HL-60/S4 (cell line): ENCODE measurements around the gene SRPK2.
"Not testable (repeated sequence)": the region's sequence is repeated elsewhere in the genome, so short reads cannot be mapped to it uniquely, and the experiment has no call there.

Source experiments
- in situ Hi-C: fragments of 300-500 bp; cut with MboI; formaldehyde crosslinking; loops from 2 replicates; pipeline ENCODE4 v1.14.3; 2022; ENCODE audit warnings: low sequenced_read_pairs

SRPK2 gene

DNA sequence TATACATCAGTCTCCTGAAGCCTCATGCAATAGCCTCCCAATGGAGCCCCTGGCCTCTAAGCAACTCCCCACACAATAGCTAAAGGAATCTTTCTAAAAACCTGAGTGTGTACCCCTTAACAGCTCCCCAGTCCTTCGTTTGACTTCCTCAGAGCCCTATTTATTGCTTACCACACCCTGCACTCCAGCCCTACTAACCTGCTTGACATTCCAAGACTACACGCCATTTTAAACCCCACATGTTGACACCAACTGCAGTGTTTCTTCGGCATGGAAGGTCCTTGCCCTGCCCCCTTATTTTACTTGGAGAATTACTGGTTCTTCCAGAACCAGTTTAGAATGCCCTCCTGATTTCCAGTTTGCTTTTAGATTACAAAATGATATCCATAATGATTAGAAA lies 10.8 kb downstream of the SRPK2 start:
- in situ Hi-C loops: no loop called here

- in situ Hi-C loops: no loop called here
Measured at GRCh38 chr7:105376908-105377533, 11.7 kb downstream of the SRPK2 start.

- in situ Hi-C loops: no loop called here
Measured at GRCh38 chr7:105369944-105370343, 18.8 kb downstream of the SRPK2 start.

GRCh38 chr7:105367458-105367857 lies 21.3 kb downstream of the SRPK2 start:
- in situ Hi-C loops: no loop called here

DNA sequence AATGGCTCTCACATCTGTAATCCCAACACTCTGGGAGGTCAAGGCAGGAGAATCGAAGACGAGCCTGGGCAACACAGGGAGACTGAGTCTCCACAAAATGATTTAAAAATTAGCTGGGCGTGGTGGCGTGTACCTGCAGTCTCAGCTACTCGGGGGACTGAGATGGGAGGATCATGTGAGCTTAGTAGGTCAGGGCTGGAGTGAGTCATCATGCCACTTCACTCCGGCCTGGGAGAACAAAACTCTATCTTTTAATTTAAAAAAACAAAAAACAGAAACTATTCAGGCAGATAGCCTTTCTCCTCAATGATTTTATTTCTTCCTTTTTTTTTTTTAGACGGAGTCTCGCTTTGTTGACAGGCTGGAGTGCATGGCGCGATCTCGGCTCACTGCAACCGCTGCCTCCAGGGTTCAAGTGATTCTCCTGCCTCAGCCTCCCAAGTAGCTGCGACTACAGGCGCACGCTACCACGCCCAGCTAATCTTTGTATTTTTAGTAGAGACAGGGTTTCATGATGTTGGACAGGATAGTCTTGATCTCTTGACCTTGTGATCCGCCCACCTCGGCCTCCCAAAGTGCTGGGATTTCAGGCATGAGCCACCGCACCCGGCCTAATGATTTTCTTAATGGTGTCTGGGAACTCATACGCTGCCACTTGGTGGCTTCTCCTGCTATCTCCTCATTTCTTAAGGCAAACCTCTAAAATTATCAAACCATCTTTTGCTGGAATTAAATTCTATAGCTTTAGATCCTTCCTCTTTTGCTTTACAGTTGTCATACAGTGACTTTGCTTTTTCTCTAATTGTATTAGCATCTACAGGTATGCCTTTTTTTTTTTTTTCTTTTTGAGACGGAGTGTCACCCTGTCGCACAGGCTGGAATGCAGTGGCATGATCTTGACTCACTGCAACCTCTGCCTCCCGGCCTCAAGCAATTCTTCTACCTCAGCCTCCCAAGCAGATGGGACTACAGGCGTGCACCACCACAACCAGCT lies 22.9 kb downstream of the SRPK2 start:
- in situ Hi-C loops: no loop called here

- in situ Hi-C loops: no loop called here
Measured at GRCh38 chr7:105364684-105365083, 24.0 kb downstream of the SRPK2 start.

DNA sequence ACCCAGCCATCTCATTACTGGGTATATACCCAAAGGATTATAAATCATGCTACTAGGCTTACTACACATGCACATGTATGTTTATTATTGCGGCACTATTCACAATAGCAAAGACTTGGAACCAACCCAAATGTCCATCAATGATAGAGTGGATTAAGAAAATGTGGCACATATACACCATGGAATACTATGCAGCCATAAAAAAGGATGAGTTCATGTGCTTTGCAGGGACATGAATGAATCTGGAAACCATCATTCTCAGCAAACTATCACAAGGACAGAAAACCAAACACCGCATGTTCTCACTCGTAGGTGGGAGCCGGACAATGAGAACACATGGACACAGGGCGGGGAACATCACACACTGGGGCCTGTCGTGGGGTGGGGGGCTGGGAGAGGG lies 25.1 kb downstream of the SRPK2 start:
- in situ Hi-C loops: not testable (repeated sequence)

DNA sequence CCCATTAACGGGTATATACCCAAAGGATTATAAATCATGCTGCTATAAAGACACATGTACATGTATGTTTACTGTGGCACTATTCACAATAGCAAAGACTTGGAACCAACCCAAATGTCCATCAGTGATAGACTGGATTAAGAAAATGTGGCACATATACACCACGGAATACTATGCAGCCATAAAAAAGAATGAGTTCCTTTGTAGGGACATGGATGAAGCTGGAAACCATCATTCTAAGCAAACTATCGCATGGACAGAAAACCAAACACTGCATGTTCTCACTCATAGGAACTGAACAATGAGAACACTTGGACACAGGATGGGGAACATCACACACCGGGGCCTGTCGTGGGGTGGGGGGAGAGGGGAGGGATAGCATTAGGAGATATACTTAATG lies 26.0 kb downstream of the SRPK2 start:
- in situ Hi-C loops: not testable (repeated sequence)

DNA sequence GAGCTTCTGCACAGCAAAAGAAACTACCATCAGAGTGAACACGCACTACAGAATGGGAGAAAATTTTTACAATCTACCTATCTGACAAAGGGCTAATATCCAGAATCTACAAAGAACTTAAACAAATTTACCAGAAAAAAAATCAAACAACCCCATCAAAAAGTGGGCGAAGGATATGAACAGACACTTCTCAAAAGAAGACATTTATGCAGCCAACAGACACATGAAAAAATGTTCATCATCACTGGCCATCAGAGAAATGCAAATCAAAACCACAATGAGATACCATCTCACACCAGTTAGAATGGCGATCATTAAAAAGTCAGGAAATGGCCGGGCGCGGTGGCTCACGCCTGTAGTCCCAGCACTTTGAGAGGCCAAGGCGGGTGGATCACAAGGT lies 26.7 kb downstream of the SRPK2 start:
- in situ Hi-C loops: not testable (repeated sequence)

DNA sequence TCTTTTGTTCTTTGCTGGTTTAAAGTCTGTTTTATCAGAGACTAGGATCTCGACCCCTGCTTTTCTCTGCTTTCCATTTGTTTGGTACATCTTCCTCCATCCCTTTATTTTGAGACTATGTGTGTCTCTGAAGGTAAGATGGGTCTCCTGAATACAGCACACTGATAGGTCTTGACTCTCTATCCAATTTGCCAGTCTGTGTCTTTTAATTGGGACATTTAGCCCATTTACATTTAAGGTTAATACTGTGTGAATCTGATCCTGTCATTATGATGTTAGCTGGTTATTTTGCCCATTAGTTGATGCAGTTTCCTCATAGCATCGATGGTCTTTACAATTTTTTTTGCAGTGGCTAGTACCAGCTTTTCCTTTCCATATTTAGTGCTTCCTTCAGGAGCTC lies 28.6 kb downstream of the SRPK2 start:
- in situ Hi-C loops: not testable (repeated sequence)

DNA sequence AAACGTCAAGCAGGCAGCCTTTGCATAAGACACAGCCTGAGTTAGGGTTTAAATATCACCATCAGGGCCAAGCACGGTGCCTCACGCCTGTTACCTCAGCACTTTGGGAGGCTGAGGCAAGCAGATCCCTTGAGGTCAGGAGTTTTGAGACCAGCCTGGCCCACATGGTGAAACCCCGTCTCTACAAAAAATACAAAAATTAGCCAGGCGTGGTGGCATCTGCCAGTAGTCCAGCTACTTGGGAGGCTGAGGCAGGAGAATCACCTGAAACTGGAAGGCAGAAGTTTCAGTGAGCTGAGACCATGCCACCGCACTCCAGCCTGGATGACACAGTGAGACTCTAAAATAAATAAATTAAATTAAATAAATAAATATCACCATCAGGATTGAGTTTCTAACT lies 33.0 kb downstream of the SRPK2 start:
- in situ Hi-C loops: no loop called here

- in situ Hi-C loops: no loop called here
Measured at GRCh38 chr7:105354383-105354782, 34.3 kb downstream of the SRPK2 start.

DNA sequence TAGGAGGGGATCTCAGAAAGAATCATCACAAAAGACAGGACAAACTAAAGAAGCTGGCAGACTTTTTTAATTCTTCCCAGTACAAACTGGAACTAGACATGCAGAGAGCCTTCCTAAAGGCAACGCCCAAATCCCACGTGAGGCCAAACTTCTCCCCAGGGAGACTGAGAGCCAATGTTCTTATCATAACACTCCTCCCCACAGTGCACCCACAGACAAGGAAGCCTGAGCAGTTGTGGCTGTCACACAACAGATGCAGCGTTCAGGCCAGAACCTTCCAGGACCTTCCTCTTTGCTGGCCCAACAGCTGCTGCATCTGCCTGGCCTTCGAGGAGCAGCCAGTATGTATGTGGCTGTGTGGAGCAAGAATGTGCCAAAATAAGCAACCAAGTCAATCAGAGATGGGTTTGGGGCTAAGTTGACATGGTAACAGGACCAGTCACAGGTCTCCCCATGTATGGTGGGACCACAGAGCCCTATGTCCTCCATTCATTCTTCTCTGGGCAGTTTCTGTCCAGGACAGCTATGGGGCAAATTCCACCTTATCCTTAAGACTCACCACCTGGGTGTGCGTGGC lies 34.9 kb downstream of the SRPK2 start:
- in situ Hi-C loops: no loop called here

- in situ Hi-C loops: no loop called here
Measured at GRCh38 chr7:105352901-105353668, 35.6 kb downstream of the SRPK2 start.

- in situ Hi-C loops: no loop called here
Measured at GRCh38 chr7:105352018-105352612, 36.6 kb downstream of the SRPK2 start.

GRCh38 chr7:105350906-105351305 lies 37.8 kb downstream of the SRPK2 start:
- in situ Hi-C loops: no loop called here

- in situ Hi-C loops: not testable (repeated sequence)
Measured at GRCh38 chr7:105348177-105348576, 40.5 kb downstream of the SRPK2 start.

GRCh38 chr7:105346593-105347322 lies 42.0 kb downstream of the SRPK2 start:
- in situ Hi-C loops: no loop called here

- in situ Hi-C loops: no loop called here
Measured at GRCh38 chr7:105346138-105346537, 42.6 kb downstream of the SRPK2 start.

DNA sequence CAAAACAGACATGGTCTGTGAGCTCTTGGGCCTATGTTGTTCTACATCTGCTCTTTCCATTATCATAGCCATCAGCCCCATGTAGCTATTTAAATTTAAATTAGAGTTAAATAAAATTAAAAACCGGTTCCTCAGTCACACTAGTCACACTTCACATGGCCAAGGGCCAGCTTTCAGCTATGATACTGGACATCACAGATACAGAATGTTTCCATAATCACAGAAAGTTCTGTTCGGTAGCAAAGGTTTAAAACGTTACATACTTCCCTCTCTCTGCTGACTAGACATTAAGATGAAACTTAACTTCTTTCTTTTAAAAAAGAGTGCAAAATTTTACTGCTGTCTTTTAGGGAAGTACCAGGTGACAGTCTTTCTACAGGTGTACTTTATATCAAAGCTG lies 43.0 kb downstream of the SRPK2 start:
- in situ Hi-C loops: no loop called here
